NOMO-1 (cell line): Measurements from ENCODE around the gene PSMG2.

Experiments
- DNase-seq, 2 experiments: peaks; one replicate each; lab custom pipeline; 2025; ENCODE audit not compliant: unreplicated experiment in 2 of 2; lab: John Stamatoyannopoulos, UW

The PSMG2 gene, protein sequence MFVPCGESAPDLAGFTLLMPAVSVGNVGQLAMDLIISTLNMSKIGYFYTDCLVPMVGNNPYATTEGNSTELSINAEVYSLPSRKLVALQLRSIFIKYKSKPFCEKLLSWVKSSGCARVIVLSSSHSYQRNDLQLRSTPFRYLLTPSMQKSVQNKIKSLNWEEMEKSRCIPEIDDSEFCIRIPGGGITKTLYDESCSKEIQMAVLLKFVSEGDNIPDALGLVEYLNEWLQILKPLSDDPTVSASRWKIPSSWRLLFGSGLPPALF

DNA sequence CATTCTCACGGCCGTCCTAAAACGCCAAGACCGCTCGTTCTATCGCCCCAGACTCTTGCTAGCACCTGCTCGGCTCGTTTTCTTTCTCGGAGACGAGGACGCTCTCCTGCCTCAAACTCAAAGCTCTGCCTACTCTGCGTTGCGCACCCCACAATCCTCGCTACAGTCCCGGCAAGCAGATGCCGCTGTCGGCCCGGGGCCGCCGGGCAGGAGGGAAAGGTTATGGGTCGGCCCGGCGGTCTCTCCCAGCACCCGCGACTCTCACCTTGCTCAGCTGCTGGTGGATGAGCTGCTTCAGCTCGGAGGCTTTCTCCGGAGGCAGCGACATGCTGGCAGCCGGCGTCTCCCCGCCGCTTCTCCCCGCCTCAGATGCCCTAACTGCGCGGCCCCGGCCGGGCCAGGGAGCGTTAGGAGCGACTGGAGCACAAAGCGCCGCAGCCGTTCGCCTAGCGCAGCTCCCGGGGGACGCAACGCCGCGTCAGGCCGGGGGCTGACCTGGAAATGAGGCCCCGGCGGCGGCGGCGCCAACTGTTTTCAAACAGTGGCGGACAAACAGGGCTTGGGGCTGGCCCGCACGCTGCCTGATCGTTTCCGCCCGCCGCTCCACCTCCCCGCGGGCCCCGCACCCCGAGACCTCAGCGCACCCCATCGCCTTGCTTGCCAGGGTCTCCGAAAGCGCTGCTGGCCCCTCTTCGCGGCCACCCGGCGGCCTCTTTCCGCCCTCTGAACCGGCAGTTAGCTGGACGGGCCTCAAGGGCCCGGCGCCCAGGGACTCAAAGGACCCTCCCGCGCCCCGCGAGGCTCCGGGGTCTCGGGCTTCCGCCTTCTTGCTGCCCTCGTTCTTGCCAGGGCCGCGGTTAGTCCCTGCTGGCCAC, at the start of gene PSMG2, which contains the start of gene CEP76:
Gene PSMG2, plus strand, starts transcription at position 822 of the 875 bp plus-strand sequence. CDS start 66 bp downstream, outside the sequence.
Gene CEP76, minus strand, starts transcription at position 503 of the 875 bp plus-strand sequence. Its CDS starts 175 bp downstream, at position 328.
- peak; percentile 70 to 74 for DNase-seq

DNA sequence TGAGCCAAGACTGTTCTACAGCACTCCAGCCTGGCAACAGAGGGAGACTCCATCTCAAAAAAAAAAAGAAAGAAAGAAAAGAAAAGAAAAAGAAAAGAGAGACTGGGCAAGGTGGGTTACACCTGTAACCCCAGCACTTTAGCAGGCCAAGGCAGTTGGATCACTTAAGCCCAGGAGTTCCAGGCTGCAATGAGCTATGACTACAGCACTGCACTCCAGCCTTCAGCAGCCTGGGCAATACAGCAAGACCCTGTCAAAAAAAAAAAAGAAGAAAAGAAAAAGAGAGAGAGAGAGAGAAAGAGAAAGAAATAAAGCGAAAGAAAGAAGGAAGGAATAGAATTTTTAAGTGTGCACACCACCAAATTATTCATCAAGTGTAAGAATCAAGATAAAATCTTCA, 47.9 kb upstream of the PSMG2 start:
- no peak for DNase-seq

DNA sequence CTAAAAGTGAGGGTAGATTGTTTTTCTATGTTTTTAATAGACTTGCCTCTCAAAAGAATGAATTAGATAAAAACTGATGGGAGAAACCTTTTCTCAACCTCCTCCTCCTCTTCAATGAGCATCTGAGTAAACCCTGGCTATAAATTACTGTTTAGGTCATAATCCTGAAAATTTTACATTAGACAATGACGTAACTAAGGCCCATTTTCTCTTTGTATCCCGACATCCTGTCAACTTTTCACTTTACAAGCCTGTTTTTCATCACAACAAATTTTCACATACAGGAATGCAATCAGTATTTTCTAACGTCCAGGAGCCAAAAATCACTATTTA, 46.3 kb upstream of the PSMG2 start:
- no peak for DNase-seq

DNA sequence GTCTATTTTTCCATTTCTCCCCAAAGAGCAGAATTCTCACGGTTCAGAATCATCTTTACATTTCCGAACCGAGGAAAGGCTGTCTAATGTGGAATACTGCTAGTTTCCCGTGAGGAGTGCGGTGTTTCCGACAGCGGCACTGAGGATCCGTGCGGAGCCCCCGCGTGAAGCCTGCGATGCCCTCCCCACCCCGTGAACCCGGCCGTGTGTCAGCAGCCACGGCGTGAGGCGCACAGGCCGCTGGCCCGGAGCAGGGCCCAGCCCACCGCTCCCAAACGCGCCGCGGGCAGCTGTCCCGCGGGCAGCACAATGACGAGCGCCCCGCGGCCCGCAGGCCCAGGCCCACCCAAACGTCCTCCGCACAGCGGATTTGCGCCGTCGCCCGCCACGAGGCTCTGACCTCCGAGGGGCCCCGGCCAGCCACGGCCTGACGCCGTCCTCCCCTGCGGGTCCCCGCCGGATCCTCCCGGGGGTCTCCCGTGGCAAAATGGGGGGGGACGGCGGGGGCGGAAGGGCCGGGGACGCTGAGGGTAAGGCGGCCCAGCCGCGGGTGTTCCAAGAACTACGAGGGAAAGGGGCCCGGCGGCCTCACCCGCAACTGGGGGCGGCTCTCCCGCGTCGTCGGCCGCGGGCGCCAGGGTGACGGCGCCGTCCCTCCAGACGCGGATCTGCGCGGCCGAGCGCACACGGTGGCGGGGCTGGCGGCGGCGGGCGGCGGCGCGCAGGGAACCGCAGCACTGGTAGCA, 45.7 kb upstream of the PSMG2 start:
- DNase-seq: no peak

DNA sequence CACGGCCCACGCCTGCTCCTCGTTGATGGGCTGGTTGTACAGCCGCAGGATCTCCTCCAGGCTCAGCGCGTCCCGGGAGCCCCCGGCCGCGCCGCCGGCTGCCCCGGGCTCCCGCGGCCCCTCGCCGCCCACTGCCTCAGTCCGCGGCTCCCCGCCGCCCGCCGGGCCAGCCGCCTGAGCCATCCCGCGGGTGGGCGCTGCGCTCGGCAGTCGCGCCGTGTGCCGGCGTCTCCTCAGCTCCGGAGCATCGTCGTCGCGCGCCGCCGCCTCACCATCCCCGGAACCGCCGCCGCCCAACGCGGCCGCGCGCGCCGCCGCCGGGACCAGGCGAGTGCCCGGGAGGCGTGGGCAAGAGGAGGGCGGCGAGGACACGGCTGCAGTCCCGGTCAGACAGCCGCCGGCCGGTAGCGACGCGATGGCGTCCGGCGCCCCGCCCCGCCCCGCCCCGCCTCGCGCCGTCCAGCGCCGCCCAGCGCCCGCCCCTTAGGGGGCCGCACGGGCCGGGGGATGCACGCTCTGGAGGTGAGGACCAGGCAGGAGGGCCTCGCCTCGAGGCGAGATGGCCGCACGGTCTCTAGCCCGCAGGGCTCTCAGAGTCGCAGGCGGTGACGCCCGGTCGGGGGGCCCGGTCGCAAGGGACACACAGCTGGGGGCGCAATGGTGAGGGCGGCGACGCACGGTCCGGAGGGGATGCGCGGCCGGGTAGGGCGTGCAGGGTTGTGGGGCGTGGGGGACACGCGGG, 45.0 kb upstream of the PSMG2 start, which contains the start of gene SPIRE1:
Gene SPIRE1, minus strand, starts transcription at position 424 of the 742 bp plus-strand sequence. Its CDS starts 241 bp downstream, at position 183.
- DNase-seq: peak in 1 of 2 experiments; percentile 8

DNA sequence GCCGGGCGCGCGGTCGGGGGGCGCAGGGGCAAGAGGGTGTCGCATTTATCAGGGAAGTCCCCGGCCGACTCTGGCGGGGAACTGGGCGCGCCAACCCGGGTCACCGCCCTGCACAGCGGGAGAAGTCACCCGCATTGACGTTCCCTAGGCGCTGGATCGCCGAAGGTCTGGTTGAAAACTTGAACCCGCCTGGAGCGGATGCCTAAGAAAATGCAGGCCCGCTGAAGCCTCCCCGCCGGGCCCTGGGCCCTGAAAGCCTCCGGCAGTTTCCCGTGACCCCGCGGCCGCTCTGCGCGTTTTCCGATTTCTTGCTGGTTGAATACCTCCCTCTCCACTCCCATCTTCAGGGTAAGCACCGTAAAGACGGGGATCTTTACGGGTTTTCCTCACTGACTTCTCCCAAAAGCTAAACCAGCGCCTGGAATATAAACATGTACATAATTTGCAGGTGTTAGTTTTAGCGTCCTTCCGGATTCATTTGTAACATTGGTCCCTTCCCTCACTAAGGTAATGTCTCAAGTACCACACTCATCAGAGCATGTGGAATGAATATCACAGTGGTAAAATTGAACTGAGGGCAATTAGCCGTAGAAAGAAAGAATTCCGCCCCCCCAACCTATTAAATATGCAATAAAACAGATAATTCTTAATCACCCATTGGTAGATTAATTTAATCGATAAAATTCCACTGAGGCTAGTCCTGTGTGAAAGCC, 44.3 kb upstream of the PSMG2 start:
- no peak for DNase-seq

DNA sequence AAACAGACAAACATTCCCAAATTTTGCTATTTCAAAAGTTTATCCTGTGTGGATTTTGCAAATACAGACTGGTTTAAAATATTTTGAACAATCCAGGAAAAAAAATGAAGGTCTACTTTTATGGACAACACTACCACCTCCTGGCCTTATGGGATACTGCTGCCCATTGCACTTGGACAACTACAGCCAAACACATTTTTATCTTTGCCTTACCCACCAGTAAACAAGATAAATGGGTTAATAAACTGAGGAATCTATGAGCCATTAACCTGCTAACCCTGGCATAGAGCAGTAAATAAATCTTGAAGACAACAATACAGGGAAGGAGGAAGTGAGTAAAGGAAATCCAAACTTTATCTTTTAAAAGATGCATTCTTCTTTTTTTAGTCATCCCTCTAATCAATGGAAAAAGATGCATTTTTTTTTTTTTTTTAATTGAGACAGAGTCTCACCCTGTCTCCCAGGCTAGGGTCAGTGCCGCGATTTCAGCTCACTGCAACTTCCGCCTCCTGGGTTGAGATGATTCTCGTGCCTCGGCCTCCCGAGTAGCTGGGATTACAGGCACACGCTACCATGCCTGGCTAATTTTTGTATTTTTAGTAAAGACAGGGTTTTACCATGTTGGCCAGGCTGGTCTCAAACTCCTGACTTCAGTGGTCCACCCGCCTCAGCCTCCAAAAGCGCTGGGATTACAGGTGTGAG, 42.8 kb upstream of the PSMG2 start:
- DNase-seq: peak in 1 of 2 experiments; percentile 49

DNA sequence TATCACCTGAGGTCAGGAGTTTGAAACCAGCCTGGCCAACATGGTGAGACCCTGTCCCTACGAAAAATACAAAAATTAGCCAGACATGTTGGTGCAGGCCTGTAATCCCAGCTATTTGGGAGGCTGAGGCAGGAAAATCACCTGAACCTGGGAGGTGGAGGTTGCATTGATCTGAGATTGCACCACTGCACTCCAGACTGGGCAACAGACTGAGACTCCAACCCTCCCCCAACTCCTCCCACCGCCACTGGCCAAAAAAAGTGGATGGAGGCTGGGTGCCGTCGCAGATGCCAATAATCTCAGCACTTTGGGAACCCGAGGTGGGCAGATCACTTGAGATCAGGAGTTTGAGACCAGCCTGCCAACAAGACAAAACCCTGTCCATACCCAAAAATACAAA, 34.8 kb upstream of the PSMG2 start:
- DNase-seq: no peak

DNA sequence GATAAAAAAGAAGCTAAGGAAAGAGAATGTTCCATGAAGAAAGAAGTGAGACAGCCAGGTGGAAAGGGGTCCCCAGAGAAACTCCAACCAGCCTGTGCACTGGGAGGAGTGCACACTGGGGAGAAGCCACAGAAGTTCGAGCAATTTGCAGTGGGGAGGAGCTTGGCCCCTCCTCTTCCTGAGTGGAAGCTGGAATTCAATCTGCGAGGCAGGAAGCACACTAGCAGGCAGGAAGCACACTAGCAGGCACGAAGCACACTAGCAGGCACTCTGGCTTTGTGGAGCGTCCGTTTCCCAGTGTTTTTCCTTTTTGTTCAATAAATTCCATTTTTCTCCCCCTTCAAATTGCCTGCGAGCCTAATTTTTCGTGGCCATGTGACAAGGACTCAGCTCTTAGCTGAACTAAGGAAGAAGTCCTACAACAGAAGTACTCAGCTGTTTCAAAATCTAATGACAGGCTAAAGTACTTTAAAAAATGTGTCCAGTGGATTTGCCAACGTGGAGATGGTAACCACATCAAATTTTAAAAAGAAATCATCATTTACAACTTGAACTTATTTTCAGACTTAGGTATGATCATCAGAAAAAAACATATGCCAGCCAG, 23.6 kb upstream of the PSMG2 start:
- no peak for DNase-seq

DNA sequence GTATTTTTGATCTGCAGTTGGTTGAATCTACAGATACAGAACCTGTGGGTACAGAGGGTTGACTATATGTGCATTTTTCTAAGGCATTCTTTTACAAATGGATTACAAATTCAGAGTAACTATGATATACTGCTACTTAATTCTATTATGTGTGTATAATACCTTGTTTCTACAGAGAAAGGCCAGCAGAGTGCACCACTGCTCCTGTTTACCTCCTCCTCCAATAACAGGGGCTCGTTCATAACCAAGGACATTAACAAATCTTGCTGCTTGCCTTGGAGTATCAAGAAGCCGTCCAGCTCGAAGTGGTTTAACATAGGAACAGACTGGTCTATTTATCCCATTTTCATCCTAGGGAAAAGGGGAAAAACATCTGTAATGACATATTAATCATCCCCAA, 16.7 kb upstream of the PSMG2 start:
- DNase-seq: no peak

DNA sequence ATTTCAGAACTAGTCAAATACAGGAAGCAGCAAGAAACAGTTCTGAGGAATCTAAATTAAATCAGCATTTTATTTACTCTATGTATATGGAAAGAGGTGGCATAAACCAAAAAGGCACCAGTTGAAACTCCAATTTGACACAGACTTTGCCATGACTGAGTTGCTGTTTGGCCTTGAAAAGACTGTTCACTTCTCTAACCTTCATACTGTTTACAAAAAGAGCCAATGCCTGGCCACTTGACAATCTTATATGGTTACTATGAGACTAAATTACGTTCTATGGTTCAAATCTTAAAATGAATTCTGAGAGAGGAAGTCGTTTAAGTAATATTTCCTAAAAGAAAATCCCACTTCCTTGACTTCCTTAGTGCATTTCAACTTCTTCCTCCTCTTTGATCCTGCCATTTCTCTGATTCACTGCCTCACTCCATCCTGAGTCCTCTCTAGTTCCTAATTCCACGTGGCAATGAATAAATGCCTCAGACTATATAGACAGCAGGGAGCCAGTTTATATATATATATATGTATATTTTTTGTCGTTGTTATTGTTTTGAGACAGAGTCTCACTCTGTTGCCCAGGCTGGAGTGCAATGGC, 13.5 kb upstream of the PSMG2 start:
- no peak for DNase-seq

DNA sequence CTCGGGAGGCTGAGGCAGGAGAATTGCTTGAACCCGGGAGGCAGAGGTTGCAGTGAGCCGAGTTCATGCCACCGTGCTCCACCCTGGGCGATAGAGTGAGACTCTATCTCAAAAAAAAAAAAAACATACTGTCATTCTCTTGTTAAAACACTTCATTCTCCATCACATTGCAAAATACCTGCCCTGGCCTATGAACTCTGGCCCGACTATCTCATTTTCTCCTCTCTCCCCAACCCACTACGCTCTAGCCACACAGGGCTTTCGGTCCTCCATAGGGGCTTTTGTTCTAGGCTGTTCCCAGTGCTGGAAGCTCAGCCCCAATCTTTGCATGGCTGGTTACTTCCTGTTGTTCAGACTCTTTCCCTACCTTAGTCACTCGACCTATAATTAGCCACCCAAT, 10.6 kb upstream of the PSMG2 start:
- no peak for DNase-seq

DNA sequence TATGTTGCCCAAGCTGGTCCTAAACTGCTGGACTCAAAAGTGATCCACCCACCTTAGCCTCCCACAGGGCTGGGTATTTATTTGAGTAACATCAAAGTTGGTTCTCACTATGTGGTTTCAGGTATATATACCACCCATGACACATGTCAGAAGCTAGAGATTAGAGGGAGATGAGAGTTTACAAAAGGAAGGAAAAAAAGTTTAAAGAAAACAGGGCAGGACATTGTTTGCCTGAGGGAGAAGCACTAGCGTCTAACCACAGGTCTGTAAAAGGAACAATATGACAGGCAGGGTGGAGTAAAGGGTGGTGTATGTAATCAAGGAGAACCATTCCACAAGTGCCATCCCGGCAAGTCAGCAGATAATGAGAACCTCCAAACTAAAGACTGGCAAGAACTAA, 8.8 kb upstream of the PSMG2 start:
- no peak for DNase-seq

DNA sequence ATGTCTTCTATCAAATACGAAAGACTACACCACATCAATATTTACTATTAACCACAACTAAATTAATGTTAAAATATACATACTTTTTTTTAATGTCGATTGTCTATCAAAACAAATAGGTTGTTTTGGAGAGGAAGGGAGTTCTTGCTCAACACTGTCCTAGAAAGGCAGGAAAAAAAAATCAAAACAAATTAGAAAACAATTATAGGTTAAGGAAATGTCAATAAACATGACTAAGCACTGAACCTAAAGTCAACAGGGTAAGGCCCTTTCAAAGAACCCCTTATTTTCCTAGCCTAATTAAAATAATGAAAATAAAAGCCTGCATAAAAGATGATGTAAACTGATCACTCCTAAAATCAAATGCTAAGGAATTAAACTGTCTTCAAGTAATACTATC, 3.1 kb upstream of the PSMG2 start:
- DNase-seq: no peak

DNA sequence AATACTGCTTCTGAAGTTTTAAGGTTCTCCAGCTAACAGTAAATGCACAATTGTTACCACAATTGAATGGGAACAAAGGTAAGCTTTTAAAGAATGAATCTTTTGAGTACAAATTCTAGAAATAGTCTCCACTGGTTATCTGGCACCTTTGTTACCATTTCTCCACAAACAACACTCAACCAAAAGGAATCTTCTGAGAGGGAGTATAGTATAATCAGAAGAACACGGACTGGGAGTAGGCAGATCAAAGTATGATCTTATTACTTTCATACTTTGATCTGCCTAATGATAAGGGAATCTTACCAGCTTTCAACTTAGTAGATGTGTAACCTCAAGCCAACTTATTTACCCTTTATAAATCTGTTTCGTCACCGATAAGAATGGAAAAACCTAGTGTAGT, 1.7 kb upstream of the PSMG2 start:
- no peak for DNase-seq

DNA sequence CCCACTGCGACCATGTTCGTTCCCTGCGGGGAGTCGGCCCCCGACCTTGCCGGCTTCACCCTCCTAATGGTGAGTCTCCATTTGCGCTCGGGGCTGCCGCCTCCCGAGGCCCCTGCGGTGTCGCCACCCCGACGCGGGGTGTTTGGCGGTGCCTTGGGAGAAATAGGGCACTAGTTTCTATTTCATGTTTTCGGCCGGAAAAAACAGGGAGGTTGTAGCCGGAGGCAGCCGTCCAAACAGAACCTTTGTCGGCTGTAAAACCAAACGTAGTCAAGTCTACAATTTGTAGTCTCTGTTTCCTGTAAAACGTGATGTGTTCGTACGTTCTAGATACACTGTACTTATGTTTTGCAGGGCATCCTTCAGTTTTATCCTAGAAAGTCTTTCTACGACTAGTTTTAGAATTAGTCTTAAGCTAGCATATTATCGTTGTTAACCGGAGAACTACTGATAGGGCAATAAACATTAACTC, 290 bp downstream of the PSMG2 start:
- peak in 1 of 2 experiments; percentile 59 for DNase-seq

DNA sequence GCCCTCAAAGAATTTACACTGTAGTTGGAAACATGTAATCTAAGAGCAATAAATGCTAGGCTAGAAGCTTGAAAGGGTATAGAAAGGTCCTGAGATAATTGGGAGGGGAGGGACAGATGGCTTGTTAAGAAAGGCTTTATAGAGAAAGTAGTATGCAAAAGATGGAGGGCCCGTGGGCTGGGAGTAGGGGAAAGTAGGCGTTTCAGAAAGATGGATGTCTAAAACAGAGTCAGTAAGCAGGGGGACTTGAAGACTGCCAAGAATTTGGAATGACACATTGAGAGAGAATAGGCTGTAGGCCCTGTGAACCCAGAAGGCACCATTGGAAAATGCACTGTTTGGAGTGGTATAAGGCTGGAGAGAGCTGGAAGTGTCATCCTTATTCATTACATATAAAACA, 822 bp downstream of the PSMG2 start:
- DNase-seq: no peak

DNA sequence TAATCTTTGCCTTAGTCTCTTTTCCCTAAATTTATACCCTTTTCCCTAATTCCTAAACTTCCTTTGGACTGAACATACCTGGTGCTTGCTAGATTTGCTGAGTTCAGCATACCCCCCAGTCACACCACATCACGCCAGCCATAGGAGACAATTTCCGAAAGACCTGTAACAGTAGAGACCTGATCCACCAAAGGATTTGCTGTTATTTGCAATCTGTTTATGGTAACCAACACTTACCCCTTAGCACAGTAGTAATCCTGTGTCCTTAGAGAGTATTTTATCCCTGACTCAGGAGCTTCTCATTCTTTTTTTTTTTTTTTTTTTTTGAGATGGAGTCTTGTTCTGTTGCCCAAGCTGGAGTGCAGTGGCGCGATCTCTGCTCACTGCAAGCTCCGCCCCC, 8.6 kb downstream of the PSMG2 start:
- no peak for DNase-seq
